Upper lobe of left lung (tissue), 6 donors: Measurements from ENCODE around the gene ZNF577. TPM values are rescaled to one million over a fixed set of nuclear protein-coding genes. Genes with fewer than 3 reads are reported as not detected.

Experiments used
- ATAC-seq, 2 donors: fragments of 200-7000 bp; cut with Tn5 transposase; one replicate each; pipeline ENCODE4 v1.9.1; 2022; ENCODE audit warnings: mild to moderate bottlenecking in 2 of 2, moderate library complexity in 2 of 2; ENCODE audit not compliant: low FRiP score in 2 of 2
- DNase-seq, 2 donors: peaks; one replicate each; pipeline ENCODE4 v3.0.0-alpha.2; 2019 to 2020
- H3K27ac ChIP-seq, 4 donors: fragments of 200-600 bp; sonication (generic); one replicate each; pipeline ENCODE4 v1.5.1; 2016 to 2019
- H3K27me3 ChIP-seq, 4 donors: fragments of 200-600 bp; sonication (generic); one replicate each; pipeline ENCODE4 v1.5.1; 2017 to 2019
- H3K36me3 ChIP-seq, 4 donors: fragments of 200-600 bp; sonication (generic); one replicate each; pipeline ENCODE4 v1.5.1; 2016 to 2019
- H3K4me1 ChIP-seq, 4 donors: fragments of 200-600 bp; sonication (generic); one replicate each; pipeline ENCODE4 v1.5.1; 2018 to 2019
- H3K4me3 ChIP-seq, 4 donors: fragments of 200-600 bp; sonication (generic); one replicate each; pipeline ENCODE4 v1.5.1; 2017 to 2019; ENCODE audit warnings: mild to moderate bottlenecking in 2 of 4, moderate library complexity in 1 of 4
- H3K9me3 ChIP-seq, 4 donors: fragments of 200-600 bp; sonication (generic); one replicate each; pipeline ENCODE4 v1.5.1; 2018 to 2019
- CTCF ChIP-seq, 6 experiments: fragments of 450-650 bp in 4 of 6; fragments of 200-600 bp in 2 of 6; sonication (generic) in 2 of 6; IDR thresholded peaks; one replicate each; pipeline ENCODE4 v1.5.1; 2016 to 2019; ENCODE audit warnings: antibody characterized with exemption in 6 of 6
- EP300 ChIP-seq, 4 donors: sonication (generic); formaldehyde crosslinking; IDR thresholded peaks; one replicate each; pipeline ENCODE4 v1.5.1; 2017; ENCODE audit warnings: antibody characterized with exemption in 4 of 4, control low read depth in 2 of 4
- POLR2A ChIP-seq, 4 donors: fragments of 450-650 bp; IDR thresholded peaks; one replicate each; pipeline ENCODE4 v1.5.1; 2016 to 2017; ENCODE audit warnings: antibody characterized with exemption in 4 of 4, mild to moderate bottlenecking in 2 of 4
- POLR2AphosphoS5 ChIP-seq, 2 donors: sonication (generic); formaldehyde crosslinking; IDR thresholded peaks; one replicate each; pipeline ENCODE4 v1.5.1; 2017; ENCODE audit warnings: antibody characterized with exemption in 2 of 2
- WGBS, 2 donors: methylation state at CpG; one replicate each; pipeline ENCODE4 v1.1.5; 2017 to 2018; 5-methylcytosine and 5-hydroxymethylcytosine counted together
- total RNA-seq, 6 donors: library from RNA; depleted of rRNA in 4 of 6; stranded (reverse); fragments of >200 nt in 4 of 6; gene quantifications; one replicate each; pipeline versions ENCODE4 v1.1.0 to v1.2.1, GENCODE V29; 2016 to 2021
- donor health status: DM: no; HTN: no; CAD: no; lungs with moderate emphysema.
- donor health status: DM: no; HTN: yes; CAD: no; lungs with severe emphysema.

Gene ZNF577
- total RNA-seq = 10 to 100 TPM in 3 of 6 donors, 1 to 10 TPM in 3; 7.4 to 82.8 (median 12.1) TPM

GRCh38 chr19:51887522-51888498 is at the start of gene ZNF577:
TSS of gene ZNF577 (minus strand) at chr19:51887951. CDS start at chr19:51880382, 7,569 bp downstream.
- H3K4me3 ChIP-seq = peak within 1 kb of the TSS; percentile 2 to 68 (median 62)
- peaks cover 17 to 41% (median 29%) of the 10 kb centered on the region in 4 donors for H3K36me3 ChIP-seq
- TF ChIP-seq POLR2AphosphoS5 (IDR thresholded peaks at IDR 0.05) (peak; percentile 68 to 90), EP300 (IDR thresholded peaks at IDR 0.05) (peak in 1 of 4 donors; percentile 79), POLR2A (IDR thresholded peaks at IDR 0.05) (peak in 2 of 4 donors; percentile 24 to 37), CTCF (IDR thresholded peaks at IDR 0.05) (no peak)
- ATAC-seq (peak; percentile 88 to 97), DNase-seq (peak; percentile 81 to 93)
- WGBS, 2 donors = 11 to 43% methylated on average over 9 to 52 of the region's 56 CpGs
- H3K27me3 ChIP-seq = no peaks in the 10 kb centered on the region
- H3K4me1 ChIP-seq = peaks cover 0 to 9% (median 6%) of the 10 kb centered on the region in 4 donors
- peaks cover 57 to 92% (median 76%) of the 10 kb centered on the region in 4 donors for H3K9me3 ChIP-seq
- H3K27ac ChIP-seq = peak within 1 kb of the TSS; percentile 30 to 87 (median 54)

GRCh38 chr19:51931921-51932320 is 44.2 kb upstream of the ZNF577 start:
- Histone ChIP-seq H3K36me3 (peaks cover 19 to 75% (median 54%) of the 10 kb centered on the region in 4 donors), H3K9me3 (peaks cover 12 to 51% (median 49%) of the 10 kb centered on the region in 4 donors), H3K27ac (no peak overlapping the region), H3K27me3 (no peaks in the 10 kb centered on the region), H3K4me3 (no peak overlapping the region), H3K4me1 (peaks cover 7 to 9% (median 8%) of the 10 kb centered on the region in 4 donors)
- DNase-seq (no peak), ATAC-seq (no peak)
- 90 to 93% methylated on average over 8 of the region's 8 CpGs for WGBS, 2 donors
- TF ChIP-seq POLR2AphosphoS5 (IDR thresholded peaks at IDR 0.05) (no peak), CTCF (IDR thresholded peaks at IDR 0.05) (no peak), EP300 (IDR thresholded peaks at IDR 0.05) (no peak), POLR2A (IDR thresholded peaks at IDR 0.05) (no peak)

- H3K27me3 ChIP-seq = no peaks in the 10 kb centered on the region
- H3K4me1 ChIP-seq = peaks cover 7 to 17% (median 8%) of the 10 kb centered on the region in 4 donors
- 33 to 35% methylated on average over 13 of the region's 13 CpGs for WGBS, 2 donors
- peak overlapping the region; percentile 31 to 76 (median 66) for H3K4me3 ChIP-seq
- H3K36me3 ChIP-seq = peaks cover 0 to 34% (median 17%) of the 10 kb centered on the region in 4 donors
- TF ChIP-seq CTCF (IDR thresholded peaks at IDR 0.05) (no peak), EP300 (IDR thresholded peaks at IDR 0.05) (no peak), POLR2A (IDR thresholded peaks at IDR 0.05) (no peak), POLR2AphosphoS5 (IDR thresholded peaks at IDR 0.05) (no peak)
- ATAC-seq = no peak
- peak overlapping the region in 3 of 4 donors; percentile 76 to 92 (median 83) for H3K27ac ChIP-seq
- H3K9me3 ChIP-seq = peaks cover 3 to 32% (median 21%) of the 10 kb centered on the region in 4 donors
- DNase-seq = no peak
These were observed 40.1 kb upstream of the ZNF577 start for GRCh38 chr19:51927859-51928258.

- Histone ChIP-seq H3K27ac (peak within 1 kb of the TSS; percentile 71 to 92 (median 80)), H3K27me3 (no peaks in the 10 kb centered on the region), H3K36me3 (peaks cover 0 to 26% (median 12%) of the 10 kb centered on the region in 4 donors), H3K4me3 (peak within 1 kb of the TSS; percentile 31 to 76 (median 66)), H3K9me3 (peaks cover 11 to 32% (median 23%) of the 10 kb centered on the region in 4 donors), H3K4me1 (peaks cover 7 to 17% (median 8%) of the 10 kb centered on the region in 4 donors)
- ATAC-seq (peak; percentile 98), DNase-seq (peak; percentile 89 to 91)
- TF ChIP-seq EP300 (IDR thresholded peaks at IDR 0.05) (no peak), POLR2A (IDR thresholded peaks at IDR 0.05) (peak in 1 of 4 donors; percentile 42), POLR2AphosphoS5 (IDR thresholded peaks at IDR 0.05) (peak; percentile 52 to 61), CTCF (IDR thresholded peaks at IDR 0.05) (peak in 3 of 6 experiments; percentile 21 to 32 (median 27))
- 0 to 1% methylated on average over 33 to 52 of the region's 52 CpGs for WGBS, 2 donors
These were observed 39.3 kb upstream of the ZNF577 start, which contains the start of gene ZNF613 for GRCh38 chr19:51926784-51927741. TSS of gene ZNF613 (plus strand) at chr19:51927472. CDS start at chr19:51936221, 8,749 bp downstream.
